GM12892 (cell line): ENCODE results near the gene RHOV.

Experiments
- POLR2A ChIP-seq: IDR thresholded peaks from 2 replicates; pipeline ENCODE4 v1.6.1; 2011; ENCODE audit warnings: low read depth, low read length, control low read depth
- POLR2AphosphoS5 ChIP-seq: IDR thresholded peaks from 2 replicates; pipeline ENCODE4 v1.6.1; 2011; ENCODE audit warnings: low read depth, low read length, control low read depth
- TAF1 ChIP-seq: IDR thresholded peaks from 2 replicates; pipeline ENCODE4 v1.6.1; 2011; ENCODE audit warnings: low read depth, mild to moderate bottlenecking, control low read depth, low read length, borderline replicate concordance

GRCh38 chr15:40915679-40916078 is 41.6 kb upstream of the RHOV start:
- no peak for TF ChIP-seq POLR2AphosphoS5
- no peak for TF ChIP-seq TAF1
- no peak for TF ChIP-seq POLR2A
